GM21526 (cell line): Measurements from ENCODE around the gene DUS4L.

ENCODE experiments used
- ATAC-seq: cut with Tn5 transposase; IDR thresholded peaks from one replicate; pipeline ENCODE4 v1.9.1; 2021; ENCODE audit warnings: moderate library complexity; ENCODE audit not compliant: unreplicated experiment, low FRiP score

DUS4L gene

DNA sequence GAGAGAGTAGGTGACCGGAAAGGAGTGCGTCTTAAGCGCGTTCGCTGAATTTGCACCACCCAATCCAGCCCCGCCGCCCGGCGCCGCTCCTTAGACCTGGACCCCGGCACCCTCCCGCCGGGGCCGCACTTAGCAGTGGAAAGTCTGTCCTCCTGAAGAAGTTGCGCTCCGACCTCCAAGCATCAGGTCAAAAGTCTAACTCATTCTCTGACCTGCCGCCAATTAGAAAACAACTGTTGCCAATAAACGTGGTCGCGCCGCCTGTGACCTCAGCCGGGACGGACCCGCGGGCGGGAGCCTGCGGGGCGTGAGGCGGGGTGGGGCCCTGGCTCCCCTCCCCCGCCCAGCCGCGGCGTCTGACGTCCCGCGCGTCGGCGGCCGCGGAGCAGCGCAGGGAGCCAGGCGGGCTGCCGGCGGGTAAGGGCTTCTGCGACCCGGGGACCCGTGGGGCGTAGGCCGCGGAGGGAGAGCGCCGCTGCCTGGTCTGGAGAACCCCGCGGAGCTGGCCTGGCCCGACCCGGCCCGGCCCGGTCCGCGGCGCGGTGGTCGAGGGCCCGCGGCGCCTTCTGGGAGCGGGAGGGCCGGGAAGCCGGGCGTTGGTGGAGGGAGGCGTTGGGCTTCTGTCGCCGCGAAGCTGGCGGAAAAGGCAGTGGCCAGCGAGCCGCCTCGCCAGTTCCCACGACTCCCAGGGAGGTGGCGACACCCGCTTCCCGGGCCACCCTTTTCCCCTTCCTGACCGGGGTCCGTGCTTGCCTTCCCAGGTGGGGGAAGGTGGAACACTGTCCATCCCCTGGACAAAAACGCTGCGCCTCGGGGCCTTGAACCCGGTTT is 16.3 kb downstream of the DUS4L start, which contains the start of gene BCAP29:
BCAP29 (plus strand) TSS at position 362 of the 831 bp plus-strand sequence. CDS start 527 bp downstream, outside the sequence.
- peak; percentile 88 for ATAC-seq

DNA sequence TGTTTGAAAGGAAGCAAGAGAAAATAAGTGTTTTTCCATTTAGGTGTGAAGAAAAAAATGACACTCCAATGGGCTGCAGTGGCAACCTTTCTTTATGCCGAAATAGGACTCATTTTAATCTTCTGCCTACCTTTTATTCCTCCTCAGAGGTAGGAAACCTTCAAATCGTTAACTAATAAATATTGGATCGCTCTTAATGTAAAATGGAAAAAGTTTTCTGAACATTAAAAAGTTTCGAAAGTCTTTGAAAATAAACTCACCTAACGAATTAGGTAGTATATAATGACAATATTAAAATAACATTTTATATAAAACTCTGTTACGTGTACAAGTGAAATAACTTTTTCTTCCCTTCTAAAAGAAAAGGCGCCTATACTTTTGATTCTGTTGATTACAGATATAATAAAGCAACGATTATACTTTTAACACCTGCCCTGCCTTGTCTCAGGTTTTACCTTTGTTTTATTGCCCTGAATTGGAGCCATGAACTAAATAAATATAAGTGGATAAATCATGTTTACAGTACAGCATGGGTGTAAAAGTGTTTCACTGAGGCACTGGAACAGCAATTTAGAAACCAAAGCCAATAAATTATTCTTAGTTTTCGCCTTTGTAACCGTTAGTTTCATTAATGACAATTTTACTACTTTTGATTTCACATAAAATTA is 17.1 kb downstream of the DUS4L start:
- no peak for ATAC-seq

DNA sequence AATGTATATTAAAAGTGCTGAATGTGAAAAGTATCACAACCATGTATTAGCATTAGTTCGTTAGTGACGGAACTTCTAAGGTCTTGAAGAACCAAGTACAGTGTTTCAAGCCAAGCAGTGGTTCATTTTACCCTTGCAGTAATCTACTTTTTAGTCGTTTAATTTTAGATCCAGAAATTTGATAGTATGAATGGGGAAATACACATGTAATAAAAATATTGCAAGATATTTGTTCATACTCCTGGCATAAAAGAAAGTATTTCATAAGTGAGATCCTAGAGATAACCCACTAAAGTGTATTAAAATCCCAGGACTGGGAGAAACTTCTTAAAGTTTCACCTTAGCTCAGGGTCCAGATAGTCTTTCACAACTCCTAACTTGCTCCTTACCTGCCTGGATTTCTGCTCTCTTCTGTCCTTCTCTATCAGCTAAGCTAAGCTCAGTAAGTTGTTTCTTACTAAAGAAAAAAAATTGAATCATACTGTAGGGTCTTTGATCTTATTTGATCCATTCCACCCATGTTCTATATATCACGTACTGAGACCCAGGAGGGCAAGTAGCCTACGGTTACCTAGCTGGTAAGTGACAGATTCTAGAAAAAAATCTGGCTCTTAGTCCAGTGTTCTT is 17.7 kb downstream of the DUS4L start:
- no peak for ATAC-seq

DNA sequence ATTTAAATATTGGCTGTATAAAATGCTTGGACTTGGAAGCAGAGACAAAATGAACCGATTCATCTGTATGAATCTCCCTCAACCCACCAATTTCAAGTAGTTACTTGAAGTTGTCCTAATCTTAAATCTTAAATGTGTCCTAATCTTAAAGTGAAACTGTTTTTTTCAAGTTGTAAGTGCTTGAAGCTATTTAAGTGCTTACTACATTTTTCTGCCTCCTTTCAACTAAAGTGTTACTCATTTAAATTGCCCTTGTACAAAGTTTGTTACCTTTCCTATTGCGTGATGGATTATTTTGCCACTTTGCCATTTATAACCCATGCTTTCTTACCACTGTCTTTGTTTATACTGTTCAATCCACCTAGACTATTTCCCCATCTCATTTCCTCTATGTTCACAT is 19.1 kb downstream of the DUS4L start:
- no peak for ATAC-seq

DNA sequence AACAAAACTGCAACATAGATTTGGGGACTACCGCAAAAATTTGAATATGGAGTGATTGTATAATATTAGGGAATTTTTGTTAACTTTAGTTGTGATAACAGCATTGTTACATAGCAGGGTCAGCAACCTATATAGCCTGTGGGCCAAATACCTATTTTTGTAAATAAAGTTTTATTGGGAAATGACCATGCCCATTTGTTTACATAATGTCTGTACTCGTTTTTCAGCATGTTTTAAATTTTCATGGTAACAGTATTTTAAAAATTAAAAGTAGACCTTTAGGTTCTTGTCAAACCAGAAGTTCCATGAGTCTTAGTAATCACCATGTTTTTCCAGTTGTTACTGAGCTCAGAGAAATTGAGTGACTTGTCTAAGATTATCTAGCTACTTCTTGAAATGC is 20.9 kb downstream of the DUS4L start:
- no peak for ATAC-seq

DNA sequence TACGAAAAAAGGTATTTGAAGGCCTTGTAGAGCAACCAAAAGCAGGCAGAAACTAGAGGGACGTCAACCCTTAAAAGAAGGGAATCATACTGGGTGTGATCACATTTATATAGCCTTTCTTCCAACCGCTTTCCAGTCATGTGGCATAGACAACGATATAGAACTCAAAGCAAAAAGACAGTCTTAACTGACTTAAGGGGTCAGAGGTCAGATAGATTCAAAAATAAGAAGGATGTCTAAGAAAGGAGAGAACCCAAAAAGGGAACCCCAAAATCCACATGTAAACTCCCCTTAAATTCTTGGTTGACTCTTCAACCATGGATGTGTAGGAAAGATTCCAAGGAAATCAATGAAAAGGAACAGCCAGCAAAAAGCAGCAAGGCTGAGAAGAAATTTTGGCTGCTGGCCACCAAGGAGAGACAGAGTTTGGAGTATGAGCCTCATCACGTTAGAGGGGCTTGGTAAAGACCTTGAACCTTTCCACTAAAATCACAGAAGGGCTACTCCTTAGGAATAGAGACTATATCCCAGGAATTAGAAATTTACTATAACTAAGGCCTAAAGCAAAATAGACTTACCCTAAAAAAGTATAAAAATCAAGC is 24.9 kb downstream of the DUS4L start:
- no peak for ATAC-seq

DNA sequence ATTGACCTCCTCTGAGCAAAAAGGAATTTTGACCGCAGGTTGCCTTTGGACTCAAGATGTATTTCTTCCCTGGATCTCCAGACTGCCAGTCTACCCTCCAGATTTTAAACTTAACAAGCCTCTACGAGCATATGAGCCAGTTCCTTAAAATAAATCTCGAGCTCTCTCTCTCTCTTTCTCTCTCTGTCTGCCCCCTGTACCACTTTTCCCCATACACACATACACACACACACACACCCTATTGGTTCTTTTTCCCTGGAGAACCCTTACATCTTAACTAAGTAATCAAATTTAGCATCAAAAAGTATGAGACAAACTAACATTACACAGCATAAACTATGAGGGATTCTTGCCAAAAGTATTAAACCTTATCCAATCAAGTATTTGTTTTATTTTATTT is 27.6 kb downstream of the DUS4L start:
- no peak for ATAC-seq

DNA sequence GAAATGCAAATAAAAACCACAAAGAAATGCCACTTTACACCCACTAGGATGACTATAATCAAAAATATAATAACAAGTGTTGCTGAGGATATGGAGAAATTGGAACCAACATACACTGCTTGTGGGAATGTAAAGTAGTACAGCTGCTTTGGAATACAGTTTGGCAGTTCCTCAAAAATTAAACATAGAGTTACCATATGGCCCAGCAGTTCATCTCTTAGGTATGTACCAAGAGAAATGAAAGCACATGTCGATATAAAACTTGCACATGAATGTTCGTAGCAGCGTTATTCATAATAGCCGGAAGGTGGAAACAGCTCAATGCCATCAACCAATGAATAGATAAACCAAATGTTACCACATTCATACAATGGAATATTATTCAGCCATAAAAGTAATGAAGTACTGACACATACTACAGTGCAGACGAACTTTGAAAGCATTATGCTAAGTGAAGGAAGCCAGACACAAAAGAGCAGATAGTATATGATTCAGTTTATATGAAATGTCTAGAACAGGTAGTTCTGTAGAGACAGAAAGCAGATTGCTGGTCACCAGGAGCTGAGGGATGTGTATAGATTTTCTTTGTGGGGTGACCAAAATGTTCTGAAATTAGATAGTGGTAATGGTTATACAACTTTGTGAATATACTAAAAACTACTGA is 28.7 kb downstream of the DUS4L start:
- no peak for ATAC-seq

DNA sequence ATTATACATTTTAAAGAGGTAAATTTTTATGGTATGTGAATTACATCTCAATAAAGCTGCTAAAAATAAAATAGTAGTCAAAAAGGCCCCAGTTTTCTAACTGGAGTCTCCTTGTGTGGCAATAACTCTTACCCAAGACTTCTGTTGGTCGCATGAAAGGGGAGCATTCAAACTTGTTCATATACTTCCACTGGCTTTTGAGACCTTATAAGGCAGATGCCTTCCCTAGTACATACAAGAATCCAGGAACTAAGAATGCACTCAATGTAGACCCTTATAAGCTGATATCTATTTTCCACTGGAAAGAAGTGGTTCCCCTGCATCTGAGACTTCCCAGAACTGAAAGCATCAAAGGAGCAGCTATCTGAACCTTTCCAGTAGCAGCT is 29.2 kb downstream of the DUS4L start:
- no peak for ATAC-seq

DNA sequence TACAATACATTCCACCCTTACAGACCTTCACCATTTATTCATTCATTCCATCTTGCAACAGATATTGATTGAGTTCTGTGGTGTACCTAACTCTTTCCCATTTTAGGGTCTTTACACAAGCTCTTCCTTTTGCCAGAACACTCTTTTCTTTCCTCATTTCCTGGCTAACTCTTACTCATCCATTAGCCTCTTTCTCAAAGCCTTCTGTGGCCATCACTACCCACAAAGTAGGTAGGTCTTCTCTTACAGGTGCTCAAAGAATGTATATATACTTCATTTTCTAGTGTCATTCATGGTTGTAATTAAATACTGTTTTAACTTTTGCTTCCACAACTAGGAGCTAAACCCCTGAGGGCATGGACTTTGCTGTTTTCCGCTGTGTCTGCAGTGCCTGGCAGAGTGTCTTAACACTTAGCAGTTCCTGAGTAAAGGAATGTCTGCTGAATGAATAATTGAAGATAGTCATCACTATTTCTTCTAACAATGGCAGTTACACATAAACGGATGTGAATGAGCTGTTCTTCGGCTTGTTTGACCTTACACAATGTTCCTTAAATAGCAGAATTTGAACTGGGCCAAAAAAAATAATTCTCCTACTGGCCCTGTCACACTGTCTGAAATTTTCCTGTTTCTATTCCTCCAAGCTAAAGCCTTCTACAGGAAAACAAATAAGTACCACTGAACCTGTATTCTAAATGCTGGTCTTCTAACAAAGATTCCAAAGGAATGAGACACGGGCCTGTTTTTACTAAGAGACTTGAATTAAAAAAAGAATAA is 31.4 kb downstream of the DUS4L start:
- ATAC-seq: no peak

DNA sequence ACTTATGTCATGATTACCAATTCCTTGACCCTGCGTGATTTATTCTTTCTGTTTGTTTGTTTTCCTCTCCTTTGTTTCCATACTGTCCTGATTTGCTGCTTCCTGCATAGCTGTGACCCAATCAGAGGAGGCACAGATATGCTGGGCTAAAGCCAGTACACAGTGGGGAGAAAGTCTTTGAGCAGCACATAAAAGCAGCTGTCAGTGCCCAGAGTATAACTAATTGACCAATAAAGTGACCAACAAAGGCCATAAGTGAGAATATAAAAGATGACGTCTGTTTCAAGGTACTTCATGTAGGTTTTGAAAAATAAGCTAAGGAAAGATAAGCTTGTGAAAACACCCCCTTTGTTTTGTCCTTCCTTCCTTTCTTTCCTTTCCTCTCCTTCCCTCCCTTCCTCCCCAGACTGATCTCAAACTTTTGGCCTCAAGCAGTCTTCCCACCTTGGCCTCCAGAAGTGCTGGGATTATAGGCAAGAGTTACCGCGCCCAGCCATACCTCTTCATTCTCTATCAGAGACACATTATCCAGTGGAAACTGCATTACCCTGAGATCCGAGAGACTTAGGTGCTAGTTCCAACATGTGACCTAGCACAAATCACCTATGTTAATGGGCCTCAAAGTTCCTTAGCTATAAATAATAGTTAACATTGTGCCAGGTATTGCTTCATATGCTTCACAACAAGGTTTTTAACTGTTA is 33.3 kb downstream of the DUS4L start:
- no peak for ATAC-seq

DNA sequence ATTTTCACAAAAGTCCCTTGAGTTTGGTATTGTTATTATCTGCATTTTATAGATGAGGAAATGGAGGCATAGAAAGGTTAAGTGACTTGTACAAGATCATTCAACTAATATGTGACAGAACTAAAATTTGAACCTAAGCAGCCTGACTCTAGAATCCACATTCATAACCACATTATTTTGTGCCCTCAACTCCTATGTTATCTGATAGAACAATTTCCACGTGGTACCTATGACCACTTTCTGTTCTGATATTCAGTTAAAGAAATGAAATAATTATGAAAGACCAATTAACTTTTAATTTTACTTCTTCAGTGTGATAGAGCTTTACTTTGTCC is 33.8 kb downstream of the DUS4L start:
- ATAC-seq: no peak

DNA sequence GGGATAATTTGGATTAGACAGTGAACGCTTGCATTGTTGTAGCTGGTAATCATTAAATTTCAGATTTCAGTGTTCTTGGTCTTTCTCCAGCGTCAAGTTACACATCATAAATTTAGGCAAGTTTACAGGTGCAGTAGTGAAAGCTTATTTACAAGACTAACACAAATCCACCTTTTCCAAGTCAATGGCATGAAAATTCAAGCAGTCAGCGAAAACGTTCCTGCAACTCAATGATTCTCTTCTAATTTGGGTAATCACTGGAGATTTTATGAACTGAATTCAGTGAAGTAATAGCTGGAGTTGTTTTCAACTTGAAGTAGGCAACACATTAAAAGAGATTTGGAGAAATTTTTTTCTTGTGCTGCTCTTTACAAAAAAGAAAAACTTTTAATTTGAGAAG is 34.2 kb downstream of the DUS4L start:
- no peak for ATAC-seq

DNA sequence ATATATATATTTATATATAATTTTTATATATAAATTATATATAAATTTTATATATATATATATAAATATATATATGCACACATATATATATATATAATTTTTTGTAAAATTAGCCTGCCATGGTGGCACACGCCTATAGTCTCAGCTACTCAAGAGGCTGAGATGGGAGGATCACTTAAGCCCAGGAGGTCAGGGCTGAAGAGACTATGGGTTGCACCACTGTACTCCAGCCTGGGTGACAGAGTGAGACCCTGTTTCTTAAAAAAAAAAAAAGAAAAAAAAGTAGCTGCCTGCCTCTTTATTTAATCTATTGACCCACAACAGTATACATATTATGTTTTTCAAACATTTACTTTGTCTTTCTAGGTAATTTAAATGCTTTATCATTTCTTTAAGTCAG is 35.5 kb downstream of the DUS4L start:
- ATAC-seq: no peak

DNA sequence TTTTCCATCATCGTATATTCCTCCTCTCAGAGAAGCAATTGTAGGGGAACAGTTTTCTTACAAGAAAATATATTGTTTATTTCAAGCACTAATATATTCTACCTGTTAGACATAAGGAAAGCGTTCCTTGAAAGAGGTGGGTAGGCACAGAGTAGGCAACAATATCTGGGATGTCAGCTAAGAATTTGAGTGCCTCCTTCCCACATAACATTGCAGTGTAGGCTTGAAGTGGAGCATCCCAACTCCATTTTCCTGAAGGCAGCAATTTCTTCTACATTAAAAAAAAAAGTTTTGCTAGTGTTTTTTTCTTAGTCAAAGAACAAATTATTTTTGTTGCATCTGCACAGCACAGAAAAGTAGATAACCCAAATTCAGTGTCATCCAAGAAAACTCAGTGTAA is 37.0 kb downstream of the DUS4L start:
- ATAC-seq: no peak

DNA sequence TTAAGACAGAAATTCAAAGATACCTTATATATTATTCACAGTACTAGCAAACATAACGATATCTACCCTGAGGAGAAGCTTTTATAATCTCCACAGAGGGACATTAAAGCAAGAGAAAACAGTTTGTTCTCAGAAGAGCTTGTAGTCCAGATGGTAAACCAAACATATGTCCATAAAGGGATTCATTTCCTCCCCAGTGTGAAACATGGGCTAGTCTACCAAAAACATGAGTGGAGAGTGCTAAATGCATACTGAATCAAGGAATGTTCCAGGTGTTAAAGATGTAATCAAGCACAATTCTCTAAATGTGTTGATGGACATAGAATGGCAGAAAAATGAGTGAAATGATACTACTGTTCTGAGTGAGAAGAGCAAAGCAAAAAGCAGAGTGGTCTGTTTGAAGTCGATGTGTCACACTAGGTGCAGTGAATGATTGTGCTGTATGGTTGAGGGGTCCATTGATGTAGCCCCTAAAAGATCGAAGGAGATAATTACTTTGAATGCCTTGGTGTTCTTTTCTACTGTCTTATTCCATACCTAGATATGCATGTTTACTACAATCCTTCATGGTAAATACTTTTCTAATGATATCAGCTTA is 41.5 kb downstream of the DUS4L start:
- ATAC-seq: no peak

DNA sequence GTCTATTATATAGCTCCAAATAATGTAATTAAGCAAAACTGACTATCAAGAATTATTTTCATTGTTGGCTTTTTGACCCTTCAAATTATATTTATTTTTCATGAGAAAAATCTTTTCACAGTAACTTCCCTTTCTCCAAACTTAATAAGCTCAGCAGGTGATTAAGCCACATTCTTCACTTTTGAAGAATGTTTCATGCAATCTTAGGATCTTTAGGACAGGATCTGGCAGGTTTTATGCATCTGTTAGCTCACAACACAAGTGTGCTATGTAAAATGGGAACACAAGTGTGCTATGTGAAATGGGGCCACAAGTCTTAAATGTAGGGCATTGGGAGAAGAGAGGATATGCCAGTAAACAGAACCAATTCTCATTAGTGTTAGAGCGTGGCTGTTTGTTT is 42.5 kb downstream of the DUS4L start:
- ATAC-seq: no peak

DNA sequence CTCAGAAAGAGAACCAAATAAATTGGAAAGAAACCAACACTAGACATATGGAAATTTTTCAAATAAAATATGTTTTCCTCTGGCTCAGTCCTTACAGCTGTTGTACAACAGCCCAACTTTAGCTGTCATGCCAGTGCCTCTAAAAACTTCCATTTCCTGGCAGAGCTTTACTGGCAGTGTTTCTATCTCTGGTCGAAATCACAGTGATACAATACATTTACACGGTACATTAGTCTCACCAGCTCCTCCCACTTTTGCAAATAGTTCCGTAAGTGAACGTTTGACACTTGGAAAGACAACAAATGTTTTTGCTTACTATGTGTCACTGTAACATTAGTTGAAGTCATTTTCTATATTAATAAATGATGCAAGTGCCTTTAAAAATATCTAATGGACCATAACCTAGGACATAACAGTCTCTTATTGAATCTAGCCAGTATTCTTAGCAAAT is 46.1 kb downstream of the DUS4L start:
- ATAC-seq: no peak

DNA sequence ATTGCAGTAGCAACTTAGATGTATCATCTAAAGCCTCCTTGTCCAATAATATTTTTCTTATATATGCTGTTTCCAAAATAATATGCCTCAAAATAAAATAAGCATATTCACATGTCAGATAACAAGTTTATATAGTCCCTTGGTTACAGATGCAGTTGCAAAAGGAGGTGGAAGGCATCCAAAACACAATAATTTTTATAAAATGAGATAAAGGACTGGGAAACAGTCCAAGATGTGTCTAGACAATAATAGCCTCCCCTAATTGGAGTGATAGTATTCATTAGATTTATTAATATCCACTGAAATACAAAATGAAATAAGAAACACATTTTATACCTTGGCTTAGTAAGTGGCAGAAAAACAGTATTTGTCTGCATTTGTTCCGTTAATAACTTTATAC is 46.6 kb downstream of the DUS4L start:
- ATAC-seq: no peak
